Left forelimb (tissue), 1 donor: ENCODE measurements around the gene RALGAPB.
"Not testable (repeated sequence)": the region's sequence is repeated elsewhere in the genome, so short reads cannot be mapped to it uniquely, and the experiment has no call there.

Experiments
- DNase-seq: peaks from one replicate; pipeline ENCODE4 v3.0.0-alpha.2; 2018; ENCODE audit warnings: low spot score

RALGAPB gene

GRCh38 chr20:38497246-38497935, 24.7 kb downstream of the RALGAPB start:
- no peak for DNase-seq

- no peak for DNase-seq
These were observed 26.3 kb downstream of the RALGAPB start for GRCh38 chr20:38498909-38499308.

DNA sequence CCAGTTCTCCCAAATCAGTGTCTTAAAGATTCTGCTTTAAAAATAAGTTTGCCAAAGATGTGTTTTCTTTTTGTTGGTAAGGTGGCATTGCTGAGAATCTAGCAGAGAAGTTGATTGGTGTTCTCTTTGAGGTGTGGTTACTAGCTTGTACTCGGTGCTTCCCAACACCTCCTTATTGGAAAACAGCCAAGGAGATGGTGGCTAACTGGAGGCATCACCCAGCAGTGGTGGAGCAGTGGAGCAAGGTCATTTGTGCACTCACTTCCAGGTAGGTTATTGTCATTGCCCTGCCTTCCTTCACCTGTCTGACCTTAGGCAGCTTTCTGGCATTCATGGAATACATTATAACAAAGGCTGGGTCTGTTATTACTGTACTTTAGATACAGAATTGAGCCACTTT, 26.7 kb downstream of the RALGAPB start:
- no peak for DNase-seq

DNA sequence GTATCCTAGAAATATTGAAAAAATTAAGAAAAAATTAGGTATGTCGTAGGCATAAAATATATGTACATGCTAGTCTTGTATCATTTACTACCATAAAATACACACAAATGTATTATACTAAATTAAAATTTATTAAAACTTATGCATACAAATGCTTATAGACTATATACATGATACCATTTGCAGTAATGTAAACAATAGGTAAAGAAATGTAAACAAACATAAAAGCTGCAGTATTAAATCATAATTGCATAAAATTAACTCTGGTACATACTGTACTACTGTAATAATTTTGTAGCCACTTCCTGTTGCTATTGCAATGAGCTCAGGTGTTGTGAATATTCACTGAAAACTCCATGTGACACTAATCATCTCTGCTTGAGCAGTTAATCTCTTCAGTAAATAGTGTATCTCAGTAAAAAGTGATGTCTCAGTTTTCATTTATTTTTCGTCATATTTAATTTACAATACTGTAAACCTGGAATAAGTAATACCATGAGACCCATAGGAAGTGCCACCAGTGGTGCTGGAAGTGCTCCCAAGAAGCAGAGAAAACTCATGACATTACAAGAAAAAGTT, 29.3 kb downstream of the RALGAPB start:
- DNase-seq, result no peak

DNA sequence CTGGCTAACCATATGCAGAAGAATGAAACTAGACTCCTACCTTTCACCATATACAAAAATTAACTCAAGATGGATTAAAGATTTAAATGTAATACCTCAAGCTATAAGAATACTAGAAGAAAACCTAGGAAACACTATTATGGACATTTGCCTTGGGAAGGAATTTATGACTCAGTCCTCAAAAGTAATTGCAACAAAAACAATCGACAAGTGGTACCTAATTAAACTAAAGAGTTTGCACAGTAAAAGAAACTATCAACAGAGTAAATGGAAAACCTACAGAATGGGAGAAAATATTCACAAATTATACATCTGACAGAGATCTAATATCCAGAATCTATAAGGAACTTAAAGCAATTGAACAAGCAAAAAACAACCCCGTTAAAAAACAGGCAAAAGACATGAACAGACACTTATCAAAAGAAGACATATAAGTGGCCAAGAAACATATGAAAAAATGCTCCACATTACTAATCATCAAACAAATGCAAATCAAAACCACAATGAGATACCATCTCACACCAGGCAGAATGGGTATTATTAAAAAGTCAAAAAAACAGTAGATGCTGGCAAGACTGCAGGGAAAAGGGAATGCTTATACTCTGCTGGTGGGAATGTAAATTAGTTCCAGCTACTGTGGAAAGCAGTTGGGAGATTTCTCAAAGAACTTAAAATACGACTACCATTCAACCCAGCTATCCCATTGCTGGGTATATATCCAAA, 31.9 kb downstream of the RALGAPB start:
- no peak for DNase-seq

GRCh38 chr20:38505091-38505455, 32.4 kb downstream of the RALGAPB start:
- DNase-seq, result no peak

GRCh38 chr20:38511726-38512125, 39.1 kb downstream of the RALGAPB start:
- not testable (repeated sequence) for DNase-seq

GRCh38 chr20:38514185-38514584, 41.5 kb downstream of the RALGAPB start:
- no peak for DNase-seq

- DNase-seq, result no peak
These were observed 42.3 kb downstream of the RALGAPB start for GRCh38 chr20:38514947-38515346.

- no peak for DNase-seq
These were observed 43.0 kb downstream of the RALGAPB start for GRCh38 chr20:38515631-38516030.

GRCh38 chr20:38519426-38519825, 46.8 kb downstream of the RALGAPB start:
- no peak for DNase-seq

- DNase-seq, result no peak
These were observed 47.6 kb downstream of the RALGAPB start for GRCh38 chr20:38520261-38520660.

GRCh38 chr20:38523697-38524096, 51.1 kb downstream of the RALGAPB start:
- DNase-seq, result no peak

- DNase-seq, result no peak
These were observed 55.5 kb downstream of the RALGAPB start for GRCh38 chr20:38528167-38528566.

- no peak for DNase-seq
These were observed 58.4 kb downstream of the RALGAPB start for GRCh38 chr20:38531021-38531420.

- DNase-seq, result no peak
These were observed 62.1 kb downstream of the RALGAPB start for GRCh38 chr20:38534756-38535155.

DNA sequence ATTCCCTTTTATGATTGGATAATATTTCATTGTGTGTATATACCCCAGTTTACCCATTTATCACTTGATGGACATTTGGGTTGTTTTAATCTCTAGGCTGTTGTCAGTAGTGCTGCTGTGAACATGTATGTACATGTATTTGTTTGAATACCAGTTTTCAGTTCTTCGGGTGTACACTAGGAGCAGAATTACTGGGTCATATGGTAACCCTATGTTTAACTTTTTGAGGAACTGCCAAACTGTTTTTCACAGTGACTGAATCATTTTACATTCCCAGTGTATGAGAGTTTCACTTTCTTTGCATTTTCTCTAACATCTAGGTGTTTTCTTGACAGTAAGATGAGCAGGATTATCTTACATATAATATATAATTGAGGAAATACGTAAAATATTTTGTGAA, 63.7 kb downstream of the RALGAPB start:
- no peak for DNase-seq

DNA sequence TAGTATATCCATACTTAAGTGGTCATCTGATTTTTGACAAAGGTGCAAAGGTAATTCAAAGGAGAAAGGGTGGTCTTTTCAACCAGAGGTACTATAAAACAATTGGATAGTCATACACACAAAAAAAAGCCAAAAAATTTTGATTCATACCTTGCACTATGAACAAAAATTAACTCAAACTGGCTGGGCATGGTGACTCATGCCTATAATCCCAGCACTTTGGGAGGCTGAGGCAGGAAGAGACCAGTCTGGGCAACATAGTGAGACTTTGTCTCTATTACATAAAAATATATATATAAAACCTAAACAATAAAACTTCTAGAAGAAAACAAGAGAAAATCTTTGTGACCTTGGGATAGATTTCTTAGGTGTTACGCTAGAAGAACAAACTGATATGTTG, 64.5 kb downstream of the RALGAPB start:
- DNase-seq, result no peak

DNA sequence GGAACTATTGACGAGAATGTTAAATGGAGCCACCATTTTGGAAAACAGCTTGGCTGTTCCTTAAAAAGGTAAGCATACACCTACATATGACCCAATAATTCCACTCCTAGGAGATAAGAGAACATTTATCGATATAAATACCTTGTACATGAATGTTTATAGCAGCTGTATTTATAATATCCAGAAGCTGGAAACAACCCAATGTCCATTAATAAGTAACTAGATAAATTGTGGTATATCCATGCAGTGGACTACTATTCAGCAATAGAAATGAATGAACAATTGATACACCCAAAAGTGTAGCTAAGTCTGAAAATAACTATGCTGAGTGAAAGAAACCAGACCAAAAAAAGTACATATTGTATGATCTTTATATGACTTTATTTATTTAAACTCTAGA, 66.1 kb downstream of the RALGAPB start:
- no peak for DNase-seq

- no peak for DNase-seq
These were observed 70.6 kb downstream of the RALGAPB start for GRCh38 chr20:38543014-38543906.

- DNase-seq, result no peak
These were observed 73.1 kb downstream of the RALGAPB start for GRCh38 chr20:38545771-38546170.

DNA sequence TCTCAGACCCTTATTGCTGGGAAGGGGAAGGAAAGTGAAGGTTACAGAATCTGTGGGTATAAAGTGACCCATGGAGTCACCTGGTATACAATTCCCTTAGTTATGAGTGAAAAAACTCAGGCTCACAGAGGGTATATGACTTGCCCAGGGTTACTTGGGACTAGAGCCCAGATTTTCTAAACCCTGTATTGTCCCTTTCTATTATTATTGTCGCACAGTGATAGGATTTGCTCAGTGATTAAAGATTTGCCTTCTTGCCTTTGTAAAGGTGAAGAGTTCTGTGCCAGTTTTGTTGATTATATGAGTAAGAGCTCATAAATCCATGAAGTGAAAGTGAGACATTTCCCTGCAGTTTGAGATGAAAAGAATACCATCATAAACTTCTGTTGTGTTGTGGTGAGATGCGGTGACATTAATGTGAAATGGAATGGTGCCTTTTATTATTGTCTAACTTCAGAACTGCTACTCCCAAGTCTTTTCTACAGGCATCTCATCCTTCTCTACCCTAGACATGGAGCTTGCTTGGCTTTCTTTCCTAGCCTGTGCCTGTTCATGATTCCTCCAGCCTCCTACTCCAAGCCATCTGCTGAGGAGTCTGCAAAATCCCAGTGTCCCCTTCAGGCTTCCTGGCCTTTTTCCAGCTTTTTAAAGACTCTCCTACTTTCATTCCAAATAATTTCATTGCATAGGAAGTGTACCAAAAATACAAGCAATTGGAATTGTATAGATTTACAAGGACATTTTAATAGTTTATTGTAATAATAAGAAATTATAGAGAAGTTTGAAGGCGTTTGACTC, 74.8 kb downstream of the RALGAPB start:
- DNase-seq, result no peak
